Measurements from ENCODE around the gene ATP5ME.
"Not testable (repeated sequence)": the region's sequence is repeated elsewhere in the genome, so short reads cannot be mapped to it uniquely, and the experiment has no call there.

The ATP5ME gene

GRCh38 chr4:703336-704197 lies 29.5 kb upstream of the ATP5ME start:
- DNase-seq (ENCODE audit: low spot score), result no peak
- no peak for TF ChIP-seq CTCF (IDR thresholded peaks at IDR 0.05; ENCODE audit: extremely low read depth, missing control alignments)

- no peak for DNase-seq (ENCODE audit: low spot score)
- no peak for TF ChIP-seq CTCF (IDR thresholded peaks at IDR 0.05; ENCODE audit: extremely low read depth, missing control alignments)
Observed at GRCh38 chr4:702618-703048, 28.6 kb upstream of the ATP5ME start.

- no peak for TF ChIP-seq CTCF (IDR thresholded peaks at IDR 0.05; ENCODE audit: extremely low read depth, missing control alignments)
- DNase-seq (ENCODE audit: low spot score), result no peak
Observed at GRCh38 chr4:700587-701264, 26.6 kb upstream of the ATP5ME start.

- no peak for TF ChIP-seq CTCF (IDR thresholded peaks at IDR 0.05; ENCODE audit: extremely low read depth, missing control alignments)
- no peak for DNase-seq (ENCODE audit: low spot score)
Observed at GRCh38 chr4:699816-700580, 25.9 kb upstream of the ATP5ME start.

- DNase-seq (ENCODE audit: low spot score), result not testable (repeated sequence)
Observed at GRCh38 chr4:694341-694940, 20.4 kb upstream of the ATP5ME start.

GRCh38 chr4:692771-693554 lies 18.9 kb upstream of the ATP5ME start:
- TF ChIP-seq CTCF (IDR thresholded peaks at IDR 0.05; ENCODE audit: extremely low read depth, missing control alignments), result no peak
- DNase-seq (ENCODE audit: low spot score), result no peak

- DNase-seq (ENCODE audit: low spot score), result no peak
- TF ChIP-seq CTCF (IDR thresholded peaks at IDR 0.05; ENCODE audit: extremely low read depth, missing control alignments), result no peak
Observed at GRCh38 chr4:689723-690122, 15.6 kb upstream of the ATP5ME start.

Measured in GM20000 (cell line).